Activated CD4-positive, alpha-beta memory T cell treated with anti-CD3 and anti-CD28 coated beads for 36 hours (primary cell): ENCODE results near the gene DCLRE1A. TPM values are rescaled to one million over a fixed set of nuclear protein-coding genes. Genes with fewer than 3 reads are reported as not detected.

Source experiments
- CTCF ChIA-PET: fragments of 350-600 bp; sonication (Branson Sonifier 250); formaldehyde crosslinking; loops from one replicate; lab custom pipeline; 2021; ENCODE audit warnings: antibody characterized with exemption, inconsistent platforms; lab: Charles Lee
- POLR2A ChIA-PET: fragments of 350-600 bp; sonication (Branson Sonifier 250); formaldehyde crosslinking; loops from one replicate; lab custom pipeline; 2021; ENCODE audit warnings: antibody characterized with exemption; lab: Charles Lee
- DNase-seq: peaks from one replicate; pipeline ENCODE4 v3.0.0-alpha.2; 2020
- H3K27ac Mint-ChIP-seq: one replicate; pipeline ENCODE4 v1.8.0; 2021; ENCODE audit warnings: mixed read lengths
- H3K27me3 Mint-ChIP-seq: one replicate; pipeline ENCODE4 v1.8.0; 2021; ENCODE audit warnings: mixed read lengths
- H3K36me3 Mint-ChIP-seq: one replicate; pipeline ENCODE4 v1.8.0; 2021; ENCODE audit warnings: mixed read lengths
- H3K4me1 Mint-ChIP-seq: one replicate; pipeline ENCODE4 v1.8.0; 2021; ENCODE audit warnings: low read depth, mixed read lengths
- H3K4me3 Mint-ChIP-seq: one replicate; pipeline ENCODE4 v1.8.0; 2021; ENCODE audit warnings: mild to moderate bottlenecking, mixed read lengths
- H3K9me3 Mint-ChIP-seq: one replicate; pipeline ENCODE4 v1.8.0; 2021; ENCODE audit warnings: mixed read lengths
- intact Hi-C: fragments of 100-400 bp; cut with micrococcal nuclease; formaldehyde crosslinking; loops from one replicate; pipeline ENCODE4 v1.15.1; 2023
- total RNA-seq, 2 experiments: library from RNA; stranded (reverse); gene quantifications; one replicate each; pipeline ENCODE4 v1.2.3, GENCODE V29; 2021

Gene DCLRE1A
- 10 to 100 TPM; 13.8 to 16.6 TPM for total RNA-seq

DNA sequence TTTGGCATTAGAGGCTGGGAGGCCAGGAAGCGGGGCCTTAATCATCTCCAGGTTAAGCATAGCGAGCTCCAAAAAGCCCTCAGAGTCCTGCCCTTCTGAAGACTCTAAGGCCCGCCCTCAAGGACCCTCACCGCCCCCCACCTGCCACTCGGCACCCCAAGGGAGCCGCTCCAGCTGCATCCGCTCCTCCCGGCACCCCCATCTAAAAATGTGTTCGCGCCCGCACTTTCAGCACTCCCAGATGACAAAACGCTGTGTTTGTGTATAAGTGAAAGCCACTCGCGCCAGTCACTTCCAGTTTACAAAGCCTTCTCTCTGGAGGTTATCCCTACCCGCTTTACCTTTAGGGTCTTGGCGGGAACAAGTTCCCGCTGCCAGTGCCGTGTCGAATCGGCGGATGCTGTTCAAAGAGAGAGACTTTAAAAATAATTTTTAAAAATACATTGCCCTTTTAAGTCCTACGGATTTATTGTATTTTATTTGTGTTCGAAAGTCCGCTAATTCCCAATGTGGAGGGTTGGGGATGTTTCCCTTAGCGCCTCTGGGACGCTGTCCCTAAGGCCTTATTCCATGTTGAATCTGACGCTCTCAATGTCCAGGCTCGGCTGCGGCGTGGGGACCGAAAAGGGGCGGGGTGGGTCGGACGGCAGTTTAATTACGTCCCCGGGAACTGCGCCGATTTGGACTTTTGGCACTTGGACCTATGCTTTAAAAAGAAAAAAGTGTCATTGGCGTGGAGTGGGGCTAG is at the start of gene DCLRE1A, which contains the start of gene NHLRC2:
Gene DCLRE1A (minus strand): TSS at position 70 of the 748 bp plus-strand sequence. CDS start 900 bp downstream, outside the sequence.
Gene NHLRC2 (plus strand): TSS at position 649 of the 748 bp plus-strand sequence. CDS start 212 bp downstream, outside the sequence.
- H3K9me3 Mint-ChIP-seq = no peaks in the 10 kb centered on the region

DNA sequence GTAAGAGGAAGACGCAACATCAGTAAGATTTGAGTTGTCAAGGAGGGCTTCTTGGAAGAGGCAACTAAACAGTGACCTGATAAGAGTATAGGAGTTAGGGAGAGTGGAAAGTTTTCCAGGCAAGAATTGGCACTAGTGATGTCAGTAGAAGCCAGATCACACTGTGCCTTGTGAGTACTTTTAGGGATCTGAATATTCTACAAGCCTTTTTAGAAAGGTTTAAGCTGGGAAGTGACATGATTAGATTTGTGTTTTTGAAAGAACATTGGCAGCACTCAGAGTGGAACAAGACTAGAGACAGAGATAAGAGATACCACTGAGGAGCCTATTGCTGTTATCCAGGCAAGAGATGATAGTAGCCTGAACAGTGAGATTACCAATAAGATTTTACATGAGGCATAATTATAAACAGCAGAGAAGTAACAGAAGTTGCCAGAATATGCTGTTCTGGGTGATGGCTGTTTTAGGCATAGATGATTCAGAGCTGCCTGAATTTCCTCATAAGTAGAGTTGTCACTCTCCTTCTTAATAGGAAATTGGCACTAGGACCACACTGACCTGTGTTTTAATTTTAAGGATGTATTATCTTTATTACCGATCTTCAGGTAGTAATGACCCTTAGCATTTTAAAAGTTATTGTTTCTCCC is 46.2 kb upstream of the DCLRE1A start:
- H3K27ac Mint-ChIP-seq = no peak overlapping the region
- H3K4me1 Mint-ChIP-seq = no peaks in the 10 kb centered on the region
- intact Hi-C loops = no loop called here
- H3K27me3 Mint-ChIP-seq = no peaks in the 10 kb centered on the region
- no peaks in the 10 kb centered on the region for H3K9me3 Mint-ChIP-seq
- DNase-seq = no peak
- ChIA-PET POLR2A (no interaction called here), CTCF (interaction anchor here (0.6 kb wide), 1 partner anchor 203 kb away, joined by 3 read pairs; no protein-coding TSS in a partner anchor)
- H3K36me3 Mint-ChIP-seq = peaks cover 26% of the 10 kb centered on the region
- no peak overlapping the region for H3K4me3 Mint-ChIP-seq

More for the DNA sequence above, at the start of gene DCLRE1A, which contains the start of gene NHLRC2:
- ChIA-PET CTCF (no interaction called here), POLR2A (interaction anchor here (0.6 kb wide), 1 partner anchor 320 kb away, joined by 3 read pairs; no protein-coding TSS in a partner anchor)
- H3K4me1 Mint-ChIP-seq = peaks cover 42% of the 10 kb centered on the region
- H3K27ac Mint-ChIP-seq = peak within 1 kb of the TSS; percentile 96
- peak; percentile 76 for DNase-seq
- peaks cover 20% of the 10 kb centered on the region for H3K36me3 Mint-ChIP-seq
- H3K4me3 Mint-ChIP-seq = peak within 1 kb of the TSS; percentile 87
- no peaks in the 10 kb centered on the region for H3K27me3 Mint-ChIP-seq
- intact Hi-C loops = loop anchor here (1.0 to 10.0 kb wide), 5 partner anchors 107 to 691 kb away; no protein-coding TSS in a partner anchor

DNA sequence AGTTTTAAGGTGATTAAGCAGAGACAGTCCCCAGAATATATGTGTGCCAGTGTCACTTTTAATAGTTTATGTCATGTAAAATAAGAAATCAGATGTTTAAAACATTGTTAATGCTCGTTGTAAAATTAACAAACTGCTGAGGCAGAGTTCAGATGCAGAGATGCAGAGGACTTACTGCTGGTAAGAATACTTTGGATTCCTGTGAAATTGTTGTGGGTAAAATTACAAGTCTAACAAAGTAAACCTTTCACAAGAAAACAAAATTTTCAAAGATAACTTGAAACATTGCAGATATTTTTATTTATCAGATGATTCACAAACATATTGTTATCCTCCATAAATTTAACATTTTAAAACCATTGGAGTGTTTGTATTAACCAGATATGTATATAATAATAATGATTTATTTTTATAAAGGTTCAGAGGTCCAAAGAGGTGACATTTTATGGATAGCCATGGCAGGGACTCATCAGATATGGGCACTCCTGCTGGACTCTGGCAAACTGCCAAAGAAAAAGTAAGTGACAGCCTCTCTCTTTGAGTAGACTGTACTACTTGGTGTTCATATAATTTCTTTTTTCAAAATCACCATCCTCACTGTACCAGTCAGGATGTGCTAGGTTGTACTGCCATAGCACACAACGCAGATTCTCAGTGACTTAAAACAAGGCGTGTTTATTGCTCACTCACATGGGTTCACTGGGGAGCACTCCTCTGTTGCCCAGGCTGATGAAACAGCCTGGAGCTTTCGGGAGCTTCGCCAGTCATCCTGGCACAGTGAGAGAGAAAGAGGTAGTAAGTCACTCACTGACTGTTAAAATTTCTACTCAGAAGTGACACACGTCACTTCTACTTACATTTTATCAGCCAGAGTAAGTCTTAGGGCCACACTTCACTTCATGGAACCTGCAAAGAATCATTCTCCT is 44.1 kb upstream of the DCLRE1A start:
- Mint-ChIP-seq H3K4me3 (no peak overlapping the region), H3K4me1 (no peaks in the 10 kb centered on the region), H3K27ac (no peak overlapping the region), H3K27me3 (no peaks in the 10 kb centered on the region), H3K36me3 (peaks cover 27% of the 10 kb centered on the region), H3K9me3 (no peaks in the 10 kb centered on the region)
- ChIA-PET POLR2A (interaction anchor here (0.5 kb wide), 1 partner anchor 262 kb away, joined by 3 read pairs; no protein-coding TSS in a partner anchor), CTCF (no interaction called here)
- intact Hi-C loops = no loop called here
- no peak for DNase-seq

DNA sequence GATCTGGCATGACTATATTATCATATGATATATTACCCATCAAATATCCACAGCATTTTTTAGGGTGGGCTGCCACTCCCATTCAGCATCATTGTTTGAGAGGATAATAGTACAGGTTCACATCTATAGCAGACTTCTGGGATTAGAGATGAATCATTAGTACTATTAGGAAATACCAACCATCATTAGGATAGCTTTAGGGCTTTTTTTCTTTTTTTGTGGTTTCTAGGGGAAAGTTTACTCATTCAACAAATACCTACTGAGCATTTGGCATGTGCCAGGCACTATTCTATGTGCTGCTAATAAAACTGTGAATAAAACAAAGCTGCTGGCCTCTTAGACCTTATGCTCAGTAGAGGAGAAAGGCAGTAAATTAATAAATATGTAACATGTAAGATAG is 41.1 kb upstream of the DCLRE1A start:
- ChIA-PET POLR2A (no interaction called here), CTCF (no interaction called here)
- Mint-ChIP-seq H3K9me3 (no peaks in the 10 kb centered on the region), H3K4me1 (no peaks in the 10 kb centered on the region), H3K27ac (no peak overlapping the region), H3K4me3 (no peak overlapping the region), H3K27me3 (no peaks in the 10 kb centered on the region), H3K36me3 (peaks cover 27% of the 10 kb centered on the region)
- intact Hi-C loops = no loop called here
- no peak for DNase-seq

DNA sequence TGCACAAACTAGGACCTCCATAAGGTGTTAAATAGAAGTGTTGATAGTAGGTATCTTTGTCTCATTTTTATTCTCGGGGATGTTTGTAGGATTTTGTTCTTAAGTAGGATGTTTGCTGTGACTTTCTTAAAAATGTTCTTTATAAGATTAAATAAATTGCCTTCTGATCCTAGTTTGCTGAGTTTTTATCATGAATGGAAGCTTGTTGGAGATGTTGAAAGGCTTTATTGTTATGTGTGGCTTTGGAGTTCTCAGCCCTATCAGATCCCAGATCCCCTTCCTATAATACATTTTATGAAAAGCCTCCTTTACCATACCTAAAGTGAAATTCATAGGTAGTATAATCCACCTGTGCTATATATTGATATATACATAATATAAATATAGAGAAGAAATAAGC is 40.7 kb upstream of the DCLRE1A start:
- intact Hi-C loops = no loop called here
- Mint-ChIP-seq H3K27me3 (no peaks in the 10 kb centered on the region), H3K4me3 (no peak overlapping the region), H3K27ac (no peak overlapping the region), H3K4me1 (peaks cover 1% of the 10 kb centered on the region), H3K36me3 (peaks cover 30% of the 10 kb centered on the region), H3K9me3 (no peaks in the 10 kb centered on the region)
- ChIA-PET POLR2A (no interaction called here), CTCF (no interaction called here)
- no peak for DNase-seq

DNA sequence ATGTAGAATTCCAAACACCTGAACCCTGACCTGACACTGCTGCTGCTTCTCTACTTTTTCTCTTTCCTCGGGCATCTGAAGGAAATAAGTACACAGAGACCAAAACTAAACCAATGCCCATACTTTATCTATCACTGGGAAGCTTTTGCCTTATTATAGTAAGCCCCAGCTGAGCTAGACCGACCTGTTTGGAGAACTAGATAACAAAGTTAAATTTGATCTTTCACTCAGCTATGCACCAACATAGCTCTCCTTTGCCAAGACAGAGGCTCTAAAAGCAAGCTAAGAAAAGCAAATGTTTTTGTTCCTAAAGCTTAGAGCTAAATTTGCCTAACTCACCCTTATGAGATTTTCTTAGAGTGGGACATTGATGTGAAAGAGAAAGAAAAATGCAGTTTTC is 39.7 kb upstream of the DCLRE1A start:
- intact Hi-C loops = no loop called here
- ChIA-PET CTCF (no interaction called here), POLR2A (no interaction called here)
- H3K36me3 Mint-ChIP-seq = peaks cover 28% of the 10 kb centered on the region
- H3K27ac Mint-ChIP-seq = no peak overlapping the region
- DNase-seq = no peak
- H3K4me1 Mint-ChIP-seq = peaks cover 2% of the 10 kb centered on the region
- no peak overlapping the region for H3K4me3 Mint-ChIP-seq
- no peaks in the 10 kb centered on the region for H3K9me3 Mint-ChIP-seq
- H3K27me3 Mint-ChIP-seq = no peaks in the 10 kb centered on the region

DNA sequence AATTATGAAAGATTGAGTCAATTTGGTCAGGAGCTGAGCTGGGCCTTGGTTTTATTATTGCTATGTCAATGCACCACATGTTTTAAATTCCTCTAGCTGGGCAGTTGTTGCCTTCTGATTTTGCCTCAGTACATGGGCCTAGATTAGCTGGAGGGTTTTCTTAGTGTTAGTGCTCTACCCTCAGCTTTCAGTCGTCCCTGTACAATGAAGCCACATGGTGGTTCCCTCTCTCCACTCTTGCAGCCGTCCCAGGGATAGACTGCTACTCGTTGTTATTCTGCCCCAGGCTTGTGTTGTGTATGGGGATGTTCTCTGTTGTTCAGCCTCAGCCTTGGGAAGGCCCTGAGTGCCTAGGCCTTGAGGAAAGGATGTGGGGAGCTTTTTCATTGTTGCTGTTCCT is 37.6 kb upstream of the DCLRE1A start:
- no peaks in the 10 kb centered on the region for H3K27me3 Mint-ChIP-seq
- ChIA-PET POLR2A (no interaction called here), CTCF (no interaction called here)
- H3K4me3 Mint-ChIP-seq = no peak overlapping the region
- H3K36me3 Mint-ChIP-seq = peaks cover 32% of the 10 kb centered on the region
- intact Hi-C loops = no loop called here
- no peaks in the 10 kb centered on the region for H3K9me3 Mint-ChIP-seq
- H3K27ac Mint-ChIP-seq = no peak overlapping the region
- DNase-seq = no peak
- peaks cover 2% of the 10 kb centered on the region for H3K4me1 Mint-ChIP-seq

DNA sequence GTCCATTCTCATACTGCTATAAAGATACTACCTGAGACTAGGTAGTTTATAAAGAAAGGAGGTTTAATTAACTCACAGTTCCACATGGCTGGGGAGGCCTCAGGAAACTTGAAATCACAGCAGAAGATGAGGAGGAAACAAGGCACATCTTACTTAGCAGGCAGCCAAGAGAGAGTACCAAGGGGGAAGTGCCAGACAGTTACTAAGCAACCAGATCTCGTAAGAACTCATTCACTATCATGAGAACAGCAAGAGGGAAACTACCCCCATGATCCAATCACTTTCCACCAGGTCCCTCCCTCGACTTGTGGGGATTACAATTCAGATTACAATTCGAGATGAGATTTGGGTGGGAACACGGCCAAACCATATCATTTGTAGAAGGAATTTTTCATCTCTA is 36.9 kb upstream of the DCLRE1A start:
- Mint-ChIP-seq H3K27me3 (no peaks in the 10 kb centered on the region), H3K27ac (no peak overlapping the region), H3K4me1 (peaks cover 2% of the 10 kb centered on the region), H3K4me3 (no peak overlapping the region), H3K9me3 (no peaks in the 10 kb centered on the region), H3K36me3 (peaks cover 38% of the 10 kb centered on the region)
- no peak for DNase-seq
- POLR2A ChIA-PET = no interaction called here
- intact Hi-C loops = no loop called here
- CTCF ChIA-PET = no interaction called here

DNA sequence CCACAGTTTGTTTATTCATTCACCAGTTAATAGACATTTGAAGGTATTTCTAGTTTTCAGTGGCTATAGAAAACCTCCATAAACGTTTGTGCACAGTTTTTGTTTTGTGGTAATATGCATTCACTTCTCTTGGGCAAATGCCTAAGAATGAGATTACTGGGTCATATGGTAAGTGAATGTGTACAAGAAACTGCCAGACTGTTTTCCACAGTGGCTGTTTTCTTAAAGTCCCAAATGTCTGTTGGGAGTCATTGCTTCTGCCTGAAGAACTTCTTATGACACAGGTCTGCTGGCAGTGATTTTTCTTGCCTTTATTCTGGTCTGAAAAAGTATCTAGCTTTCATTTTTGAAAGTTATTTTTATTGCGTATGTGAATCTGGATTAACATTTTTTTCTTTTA is 36.0 kb upstream of the DCLRE1A start:
- POLR2A ChIA-PET = no interaction called here
- no peaks in the 10 kb centered on the region for H3K9me3 Mint-ChIP-seq
- no peak for DNase-seq
- no peak overlapping the region for H3K4me3 Mint-ChIP-seq
- no peak overlapping the region for H3K27ac Mint-ChIP-seq
- CTCF ChIA-PET = no interaction called here
- intact Hi-C loops = no loop called here
- H3K4me1 Mint-ChIP-seq = peaks cover 2% of the 10 kb centered on the region
- peaks cover 35% of the 10 kb centered on the region for H3K36me3 Mint-ChIP-seq
- no peaks in the 10 kb centered on the region for H3K27me3 Mint-ChIP-seq

DNA sequence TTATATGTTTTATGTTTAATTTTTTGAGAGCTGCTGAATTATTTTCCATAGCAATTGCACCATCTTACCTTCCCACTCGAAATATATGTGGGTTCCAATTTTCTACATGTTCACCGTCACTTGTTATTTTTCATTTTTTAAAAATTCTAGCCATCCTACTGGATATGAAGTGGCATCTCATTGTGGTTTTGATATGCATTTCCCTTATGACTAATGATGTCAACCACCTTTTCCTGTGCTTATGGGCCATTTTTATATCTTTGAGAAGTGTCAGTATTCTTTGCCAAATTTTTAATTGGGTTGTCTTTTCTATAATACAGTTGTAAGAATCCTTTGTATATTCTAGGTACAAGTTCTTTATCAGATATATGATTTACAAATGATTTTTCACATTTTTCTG is 28.4 kb upstream of the DCLRE1A start:
- Mint-ChIP-seq H3K9me3 (no peaks in the 10 kb centered on the region), H3K27ac (no peak overlapping the region), H3K27me3 (no peaks in the 10 kb centered on the region), H3K4me3 (no peak overlapping the region), H3K4me1 (peaks cover 10% of the 10 kb centered on the region), H3K36me3 (peaks cover 37% of the 10 kb centered on the region)
- ChIA-PET POLR2A (no interaction called here), CTCF (no interaction called here)
- intact Hi-C loops = no loop called here
- no peak for DNase-seq

DNA sequence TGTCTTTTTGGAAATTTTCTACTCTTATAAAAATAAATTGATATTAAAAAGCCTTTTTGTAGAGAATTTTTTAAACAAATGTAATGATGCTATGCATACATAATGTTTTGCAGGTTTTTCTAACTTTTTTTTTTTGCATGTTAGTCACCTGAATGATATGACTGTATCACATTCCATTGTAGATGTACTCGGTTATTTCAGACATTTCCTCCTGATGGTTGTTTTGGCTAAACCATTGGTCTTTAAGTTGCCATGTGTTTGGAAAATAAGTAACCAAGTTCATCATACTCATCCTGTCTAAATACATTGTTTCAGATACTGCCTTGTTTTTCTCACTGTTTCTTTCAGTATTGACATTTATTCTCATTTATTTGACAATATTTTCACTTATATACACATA is 26.4 kb upstream of the DCLRE1A start:
- Mint-ChIP-seq H3K9me3 (no peaks in the 10 kb centered on the region), H3K36me3 (peaks cover 25% of the 10 kb centered on the region), H3K4me3 (no peak overlapping the region), H3K27ac (no peak overlapping the region), H3K4me1 (peaks cover 12% of the 10 kb centered on the region), H3K27me3 (no peaks in the 10 kb centered on the region)
- CTCF ChIA-PET = no interaction called here
- no peak for DNase-seq
- intact Hi-C loops = no loop called here
- POLR2A ChIA-PET = no interaction called here

DNA sequence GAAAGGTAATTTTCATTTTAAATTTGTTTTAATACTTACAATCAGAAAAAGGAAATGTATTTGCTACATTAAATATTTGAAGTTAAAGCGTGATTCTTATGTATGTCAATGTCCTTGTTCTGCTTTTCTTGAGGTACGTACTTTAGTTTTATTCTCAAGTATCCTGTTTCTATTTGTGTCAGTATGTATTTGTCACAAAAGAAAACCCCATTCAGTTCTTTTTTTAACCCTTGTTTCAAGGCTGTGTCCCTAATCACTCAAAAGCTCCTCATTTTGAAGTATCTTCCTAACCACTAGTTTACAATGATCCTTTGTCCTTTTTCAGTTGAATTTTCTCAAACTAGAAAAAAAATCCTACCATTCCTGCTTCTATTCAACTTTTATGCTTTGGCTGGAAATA is 25.8 kb upstream of the DCLRE1A start:
- DNase-seq = no peak
- ChIA-PET POLR2A (no interaction called here), CTCF (no interaction called here)
- Mint-ChIP-seq H3K4me3 (no peak overlapping the region), H3K27ac (no peak overlapping the region), H3K9me3 (no peaks in the 10 kb centered on the region), H3K36me3 (peaks cover 25% of the 10 kb centered on the region), H3K27me3 (no peaks in the 10 kb centered on the region), H3K4me1 (peaks cover 12% of the 10 kb centered on the region)
- intact Hi-C loops = no loop called here
